GM13977 (cell line): ENCODE results near the gene CKS1B.

Experiments used
- DNase-seq: peaks from one replicate; pipeline ENCODE4 v3.0.0; 2012; ENCODE audit warnings: low spot score
- in situ Hi-C: fragments of 300-500 bp; cut with MboI; formaldehyde crosslinking; loops from one replicate; pipeline ENCODE4 v1.12.0; 2022; ENCODE audit warnings: low sequenced_read_pairs, low pct_unique_long_range_greater_than_20kb, mixed read lengths, inconsistent platforms; ENCODE audit not compliant: unreplicated experiment
- TF ChIP-seq, protein P1 (sequence below): IDR thresholded peaks from 2 replicates; pipeline ENCODE4 v1.5.1; 2012; ENCODE audit warnings: mild to moderate bottlenecking, control low read depth; ENCODE audit not compliant: insufficient read depth; ENCODE audit errors: extremely low read depth, missing control alignments

The CKS1B gene

DNA sequence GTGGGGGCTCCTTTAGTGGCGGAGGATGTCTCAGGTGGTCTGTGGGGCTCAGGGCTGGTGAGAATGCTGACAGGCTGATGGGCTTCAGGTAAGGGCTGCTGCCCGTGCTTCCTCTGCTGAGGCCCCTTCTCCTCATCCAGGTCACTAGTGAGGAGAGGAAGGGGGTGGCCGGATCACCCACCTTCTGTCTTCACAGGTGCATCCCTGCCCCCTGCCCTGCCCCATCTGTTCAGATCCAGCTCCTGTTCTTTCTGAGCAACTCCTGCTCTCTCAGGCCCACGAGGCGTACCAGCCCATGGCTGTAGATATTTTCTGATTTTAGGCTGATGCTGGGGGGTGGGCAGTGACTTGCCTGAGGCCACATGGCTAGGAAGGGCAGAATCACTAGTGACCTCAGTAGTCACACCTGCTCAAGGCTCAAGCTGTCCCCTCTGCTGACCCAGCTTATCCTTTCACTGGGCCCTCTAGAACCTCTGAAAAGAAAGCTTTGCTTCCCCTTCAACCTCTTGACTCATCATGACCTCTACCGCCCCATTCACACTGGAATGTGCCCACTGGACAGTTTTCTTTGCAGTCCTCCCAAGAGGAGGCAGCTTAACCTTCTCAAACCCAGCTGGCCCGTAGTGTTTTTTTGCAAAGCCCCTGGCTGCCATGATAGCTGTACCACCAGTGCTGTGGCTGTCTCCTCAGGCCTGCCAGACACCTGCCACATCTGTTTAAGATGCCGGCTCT, 44.3 kb downstream of the CKS1B start:
- TF ChIP-seq, protein P1, sequence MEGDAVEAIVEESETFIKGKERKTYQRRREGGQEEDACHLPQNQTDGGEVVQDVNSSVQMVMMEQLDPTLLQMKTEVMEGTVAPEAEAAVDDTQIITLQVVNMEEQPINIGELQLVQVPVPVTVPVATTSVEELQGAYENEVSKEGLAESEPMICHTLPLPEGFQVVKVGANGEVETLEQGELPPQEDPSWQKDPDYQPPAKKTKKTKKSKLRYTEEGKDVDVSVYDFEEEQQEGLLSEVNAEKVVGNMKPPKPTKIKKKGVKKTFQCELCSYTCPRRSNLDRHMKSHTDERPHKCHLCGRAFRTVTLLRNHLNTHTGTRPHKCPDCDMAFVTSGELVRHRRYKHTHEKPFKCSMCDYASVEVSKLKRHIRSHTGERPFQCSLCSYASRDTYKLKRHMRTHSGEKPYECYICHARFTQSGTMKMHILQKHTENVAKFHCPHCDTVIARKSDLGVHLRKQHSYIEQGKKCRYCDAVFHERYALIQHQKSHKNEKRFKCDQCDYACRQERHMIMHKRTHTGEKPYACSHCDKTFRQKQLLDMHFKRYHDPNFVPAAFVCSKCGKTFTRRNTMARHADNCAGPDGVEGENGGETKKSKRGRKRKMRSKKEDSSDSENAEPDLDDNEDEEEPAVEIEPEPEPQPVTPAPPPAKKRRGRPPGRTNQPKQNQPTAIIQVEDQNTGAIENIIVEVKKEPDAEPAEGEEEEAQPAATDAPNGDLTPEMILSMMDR = no peak
- in situ Hi-C loops = no loop called here

DNA sequence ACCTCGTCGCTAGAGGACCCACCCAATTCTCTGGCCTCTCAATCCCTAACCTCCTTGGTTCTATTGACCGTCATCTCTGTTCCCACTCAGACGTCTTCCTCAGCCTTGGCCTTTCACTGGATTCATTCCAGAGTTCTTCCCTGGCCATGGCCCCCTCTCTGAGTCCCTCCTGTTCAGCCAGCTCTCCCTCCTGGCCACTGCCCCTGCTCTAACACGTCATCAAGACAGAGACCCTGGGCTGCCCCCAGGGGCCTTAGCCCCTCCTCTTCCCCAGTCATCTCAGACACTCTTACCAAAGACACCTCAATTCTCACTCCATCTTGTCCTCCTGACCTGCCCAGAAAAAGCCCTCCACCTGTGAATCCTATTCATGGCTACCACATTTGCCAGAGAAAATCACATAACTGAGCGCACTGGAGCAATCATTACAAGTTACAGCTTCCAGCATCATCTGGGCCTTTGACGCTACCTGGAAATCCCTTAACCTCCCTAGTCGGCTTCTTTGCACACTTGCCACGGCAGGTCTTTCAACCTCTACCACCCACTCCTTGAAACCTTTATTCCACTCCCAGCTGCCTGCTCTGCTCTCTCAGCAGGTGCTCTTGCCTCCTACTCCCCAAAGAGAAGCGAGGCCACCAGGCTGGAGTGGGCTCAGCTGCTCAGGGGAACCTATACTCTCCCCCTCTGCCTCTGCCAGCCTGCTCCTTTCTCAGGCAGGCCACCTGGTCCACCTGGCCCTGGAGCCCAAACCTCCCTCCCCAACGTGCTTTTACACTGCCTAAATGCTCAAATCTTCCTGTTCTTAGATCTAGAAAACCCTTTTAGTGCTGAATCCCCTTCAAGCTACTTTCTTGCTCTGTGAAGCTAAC, 45.1 kb downstream of the CKS1B start:
- no peak for DNase-seq
- TF ChIP-seq, protein P1 = no peak
- in situ Hi-C loops = no loop called here

More for the DNA sequence above, 44.3 kb downstream of the CKS1B start:
- DNase-seq = no peak

DNA sequence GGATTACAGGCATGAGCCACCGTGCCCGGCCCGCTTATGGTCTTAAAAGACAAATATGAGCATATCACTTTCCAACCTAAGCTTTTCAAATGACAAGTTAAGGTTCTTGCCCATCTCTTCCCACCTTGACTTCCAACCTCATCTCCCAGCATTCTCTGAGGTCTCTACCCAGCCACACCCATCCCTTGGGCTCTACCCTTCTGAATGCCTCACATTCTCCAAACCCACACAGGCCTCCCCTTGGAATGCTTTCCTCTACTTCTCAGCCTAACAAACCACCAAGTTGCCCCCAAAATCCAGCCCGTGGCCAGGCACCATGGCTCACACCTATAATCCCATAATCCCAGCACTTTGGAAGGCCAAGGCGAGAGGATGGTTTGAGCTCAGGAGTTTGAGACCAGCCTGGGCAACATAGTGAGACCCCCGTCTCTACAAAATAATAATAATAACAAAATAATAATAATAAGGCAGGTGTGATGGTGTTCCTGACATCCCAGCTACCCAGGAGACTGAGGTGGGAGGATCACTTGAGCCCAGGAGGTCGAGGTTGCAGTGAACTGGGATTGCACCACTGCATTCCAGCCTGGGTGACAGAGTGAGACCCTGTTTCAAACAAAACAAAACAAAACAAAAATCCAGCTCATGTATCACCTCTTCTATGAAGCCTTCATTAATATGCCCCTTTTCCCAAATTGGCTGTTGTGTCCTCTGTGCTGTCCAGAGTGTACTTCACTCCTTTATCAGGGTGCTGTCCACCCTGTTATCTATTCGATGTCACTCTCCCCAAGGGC, 47.9 kb downstream of the CKS1B start:
- no peak for DNase-seq
- in situ Hi-C loops = no loop called here
- TF ChIP-seq, protein P1 = no peak

DNA sequence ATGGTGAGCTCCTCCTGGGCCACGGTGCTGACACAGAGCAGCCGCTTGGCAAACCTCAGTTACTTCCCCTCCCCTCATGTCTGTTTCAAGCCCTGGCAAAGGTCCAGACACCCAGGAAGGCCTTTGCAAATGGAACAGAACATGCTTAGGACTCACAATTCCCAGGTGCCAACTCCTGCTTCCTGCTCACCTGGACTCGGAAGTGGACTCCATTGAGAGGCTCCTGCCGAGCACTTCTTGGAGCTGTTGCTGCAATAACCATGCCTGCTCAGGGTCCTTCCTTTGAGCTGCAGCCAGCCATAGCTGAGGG, 48.4 kb downstream of the CKS1B start:
- TF ChIP-seq, protein P1 = no peak
- in situ Hi-C loops = no loop called here

DNA sequence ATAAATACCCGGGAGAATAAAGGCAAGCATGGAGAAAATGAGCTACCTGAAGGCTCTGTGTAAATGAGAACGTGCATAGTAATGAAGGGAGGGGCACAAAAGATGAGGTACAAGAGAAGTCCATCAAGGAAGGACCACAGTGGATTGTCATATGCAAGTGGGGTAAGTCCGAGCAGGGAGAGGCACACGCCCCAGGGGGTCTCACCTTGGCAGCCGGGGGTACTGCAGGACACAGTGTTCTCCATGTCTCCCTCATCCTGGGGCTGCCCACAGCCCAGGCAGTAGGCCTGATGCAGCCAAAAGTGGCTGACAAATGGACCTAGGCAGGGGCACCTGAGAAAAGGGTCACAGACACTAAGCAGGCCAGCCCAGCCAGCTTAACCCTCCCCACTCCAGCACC, 49.1 kb downstream of the CKS1B start:
- TF ChIP-seq, protein P1 = no peak
- in situ Hi-C loops = no loop called here
- DNase-seq = no peak

More for the DNA sequence above, 48.4 kb downstream of the CKS1B start:
- DNase-seq = no peak

DNA sequence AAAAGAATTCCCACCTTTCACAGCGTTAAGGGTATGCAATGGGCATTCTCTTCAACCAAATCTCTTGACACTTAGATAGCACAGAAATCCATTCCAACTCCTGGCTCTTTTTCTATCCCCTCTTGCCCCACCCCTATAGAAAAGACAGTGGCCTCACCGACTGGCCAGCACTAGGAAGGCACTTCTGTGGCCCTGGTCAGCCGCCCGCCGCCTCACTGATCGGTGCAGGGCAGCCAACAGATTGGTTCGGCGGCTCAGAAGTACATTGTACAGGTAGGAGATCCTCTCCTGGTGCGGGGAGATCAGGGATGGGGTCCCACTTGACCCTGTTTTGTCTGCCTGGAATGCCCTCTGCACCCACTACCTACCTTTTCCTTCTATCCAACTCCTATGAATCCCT, 49.8 kb downstream of the CKS1B start:
- TF ChIP-seq, protein P1 = no peak
- in situ Hi-C loops = no loop called here
- DNase-seq = no peak
